SH-SY5Y (cell line): ENCODE data around the gene PCIF1.

Experiments
- GATA2 ChIP-seq: IDR thresholded peaks from 2 replicates; pipeline ENCODE4 v1.6.1; 2011; ENCODE audit warnings: mild to moderate bottlenecking, low read depth, low read length
- GATA3 ChIP-seq: IDR thresholded peaks from 2 replicates; pipeline ENCODE4 v1.6.1; 2011; ENCODE audit warnings: low read depth, mild to moderate bottlenecking, low read length, moderate library complexity

DNA sequence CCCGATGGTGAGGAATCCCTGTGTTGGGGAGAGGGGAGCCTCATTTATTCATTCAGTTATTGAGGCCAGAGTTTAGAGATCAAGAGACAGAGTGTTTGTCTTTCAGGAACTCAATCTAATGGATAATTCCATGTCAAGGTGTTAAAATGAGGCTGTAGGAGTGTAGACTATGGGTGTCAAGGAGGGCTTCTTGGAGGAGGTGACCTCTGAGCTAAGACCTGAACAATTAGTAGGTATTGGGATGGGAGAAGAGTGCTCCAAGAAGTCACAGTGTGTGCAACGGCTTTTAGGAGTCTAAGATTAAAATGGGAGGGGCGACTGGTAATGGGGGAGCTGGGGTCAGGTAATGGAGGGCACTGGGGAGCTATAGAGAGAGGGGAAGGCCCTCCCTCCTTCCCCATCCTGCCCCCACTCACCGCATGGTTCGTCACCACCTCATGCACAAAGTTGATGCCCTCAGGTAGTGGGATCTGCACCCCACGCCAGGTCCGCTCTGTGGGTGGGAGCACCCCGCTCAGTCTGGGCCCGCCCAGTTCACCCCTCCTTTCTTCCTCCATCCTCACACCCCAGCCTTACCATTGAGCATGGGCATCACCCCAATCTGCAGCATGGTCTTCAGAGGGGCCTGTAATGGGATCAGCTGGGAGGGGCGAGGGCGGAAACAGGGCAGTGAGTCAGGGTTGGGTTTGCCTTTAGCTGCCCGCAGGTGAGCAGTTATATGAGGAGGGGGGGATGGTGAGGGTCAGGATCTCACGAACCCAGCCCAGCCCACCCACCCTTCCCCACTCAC is 35.2 kb upstream of the PCIF1 start:
- no peak for TF ChIP-seq GATA2
- no peak for TF ChIP-seq GATA3
